Heart right ventricle (tissue), 16 donors: ENCODE data around the gene ZNF423. TPM values are rescaled to one million over a fixed set of nuclear protein-coding genes. Genes with fewer than 3 reads are reported as not detected.

Source experiments
- ATAC-seq, 8 donors: fragments of 200-7000 bp; cut with Tn5 transposase; one replicate each; pipeline ENCODE4 v1.9.1; 2020; ENCODE audit warnings: mild to moderate bottlenecking in 8 of 8, moderate library complexity in 8 of 8, moderate number of reproducible peaks in 1 of 8
- DNase-seq, 2 donors: peaks; one replicate each; pipeline ENCODE4 v3.0.0-alpha.2; 2020
- H3K27ac ChIP-seq, 10 donors: fragments of 200-600 bp; sonication (generic) in 2 of 10; one replicate each; pipeline versions ENCODE4 v1.5.0 to v1.8.0; 2020 to 2022; ENCODE audit warnings: mild to moderate bottlenecking in 3 of 10
- H3K27me3 ChIP-seq, 7 donors: fragments of 200-600 bp; one replicate each; pipeline ENCODE4 v1.8.0; 2021 to 2022; ENCODE audit warnings: mild to moderate bottlenecking in 2 of 7
- H3K36me3 ChIP-seq, 9 donors: fragments of 200-600 bp; sonication (generic) in 1 of 9; one replicate each; pipeline versions ENCODE4 v1.5.0 to v1.8.0; 2020 to 2022; ENCODE audit warnings: mild to moderate bottlenecking in 2 of 9
- H3K4me1 ChIP-seq, 9 donors: fragments of 200-600 bp; sonication (generic) in 1 of 9; one replicate each; pipeline versions ENCODE4 v1.5.0 to v1.8.0; 2020 to 2022; ENCODE audit warnings: mild to moderate bottlenecking in 4 of 9
- H3K4me3 ChIP-seq, 10 donors: fragments of 200-600 bp; sonication (generic) in 2 of 10; one replicate each; pipeline versions ENCODE4 v1.5.0 to v1.8.0; 2020 to 2022; ENCODE audit warnings: mild to moderate bottlenecking in 7 of 10, moderate library complexity in 2 of 10
- H3K9me3 ChIP-seq, 11 donors: fragments of 200-600 bp in 10 of 11; sonication (generic) in 2 of 11; one replicate each; pipeline versions ENCODE4 v1.5.0 to v1.8.0; 2013 to 2022; ENCODE audit warnings: mild to moderate bottlenecking in 2 of 11, control low read depth in 1 of 11, moderate library complexity in 1 of 11
- CTCF ChIP-seq, 9 donors: fragments of 200-600 bp; sonication (generic) in 2 of 9; IDR thresholded peaks; one replicate each; pipeline versions ENCODE4 v1.5.0 to v1.8.0; 2021 to 2022; ENCODE audit warnings: antibody characterized with exemption in 9 of 9, mild to moderate bottlenecking in 5 of 9, moderate library complexity in 1 of 9
- WGBS, 2 donors: extraction: QIAGEN DNeasy Blood & Tissue Kit; methylation state at CpG; one replicate each; pipeline ENCODE4 v1.1.7; 2013; ENCODE audit warnings: inconsistent platforms in 1 of 2; 5-methylcytosine and 5-hydroxymethylcytosine counted together
- intact Hi-C, 10 donors: fragments of 100-400 bp; cut with DNase I; formaldehyde crosslinking; loops; one replicate each; pipeline versions ENCODE4 v1.11.1 to v1.14.2; 2022
- polyA plus RNA-seq, 2 donors: library from polyadenylated mRNA; stranded (reverse); fragments of 200-250 nt; gene quantifications; one replicate each; pipeline ENCODE4 v1.2.3, GENCODE V29; 2013
- total RNA-seq, 10 donors: library from RNA; stranded (reverse); fragmentation: NEBNext Ultra II Directional in 3 of 10; extraction: Animal tissue kit (Norgen Biotek cat#: 25700) in 3 of 10; gene quantifications; one replicate each; pipeline versions ENCODE4 v1.2.1 to v1.2.4, GENCODE V29; 2021 to 2023
- donor health status: Arrhythmogenic right ventricular cardiomyopathy.
- donor health status: ischemic (EF 13 %, LVEDD 7.1; RV severe dilation, severe dysfunction).
- donor health status: healthy with polysubstance abuse.
- donor health status: DM: no; HTN: yes; CAD: no.
- donor health status: DM: no; HTN: no; CAD: no.
- donor health status: ischemic (EF 25% LVEDD 6.9; RV normal size, moderate dysfunction).
- donor health status: ischemic (EF 25% LVEDD 5.7; RV mildly dilated, moderate dysfunction).
- donor health status: healthy.
- donor health status: DM: yes; HTN: yes; CAD: no.
- donor health status: Ischemic cardiomyopathy.
- donor health status: ischemic (EF 35%, LVEDD 5.7; RV mildly dilated, moderate dysfunction).
- donor health status: nonischemic (EF 11% LVEDD 7.7; RV severe dilation, severe dysfunction).
- donor health status: DM: yes; HTN: yes; CAD: no.
- donor health status: PGD.
- donor health status: ischemic (EF 29% LVEDD 5.4; RV normal size, mild dysfunction).
- donor health status: nonischemic (EF 23%, LVEDD 6.1; RV moderate dilation, normal function).

The ZNF423 gene
- total and polyA plus RNA-seq, 12 donors, result 2.6 to 10.6 (median 7.0) TPM

GRCh38 chr16:49801290-49801689 is 54.6 kb downstream of the ZNF423 start:
- intact Hi-C loops, result no loop called here
- no peak for TF ChIP-seq CTCF (IDR thresholded peaks at IDR 0.05)

DNA sequence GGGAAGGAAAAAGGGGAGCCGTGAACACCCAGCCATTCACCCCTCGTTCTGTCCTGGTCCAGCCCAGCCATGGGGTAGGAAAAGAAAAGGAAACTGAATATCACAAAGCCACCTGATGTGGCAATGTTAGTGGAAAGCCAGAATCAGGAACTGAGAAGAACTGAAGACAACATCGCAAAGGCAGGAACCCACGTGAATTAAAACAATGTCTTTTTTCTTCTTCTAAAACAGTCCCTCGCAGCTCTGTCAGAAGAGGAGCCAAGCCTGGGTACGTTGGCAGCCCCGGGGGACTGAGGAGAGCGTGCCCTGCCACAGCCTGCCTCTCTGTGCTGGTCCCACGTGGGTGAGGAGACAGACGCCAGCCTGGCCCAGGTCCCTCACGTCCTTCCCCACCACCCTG is 55.0 kb downstream of the ZNF423 start:
- 61 to 69% methylated on average over 11 of the region's 11 CpGs for WGBS, 2 donors
- no peak overlapping the region for H3K27ac ChIP-seq
- no peaks in the 10 kb centered on the region for H3K36me3 ChIP-seq
- DNase-seq (no peak), ATAC-seq (peak in 1 of 8 donors; percentile 17)
- peaks cover 0 to 10% (median 0%) of the 10 kb centered on the region in 9 donors for H3K4me1 ChIP-seq
- no peak overlapping the region for H3K4me3 ChIP-seq
- no peak for TF ChIP-seq CTCF (IDR thresholded peaks at IDR 0.05)
- intact Hi-C loops, result no loop called here
- peaks cover 0 to 5% (median 0%) of the 10 kb centered on the region in 7 donors for H3K27me3 ChIP-seq
- H3K9me3 ChIP-seq, result no peaks in the 10 kb centered on the region

More at GRCh38 chr16:49801290-49801689, 54.6 kb downstream of the ZNF423 start:
- H3K4me1 ChIP-seq, result peaks cover 0 to 10% (median 0%) of the 10 kb centered on the region in 9 donors
- DNase-seq, result no peak
- no peak overlapping the region for H3K27ac ChIP-seq
- no peak overlapping the region for H3K4me3 ChIP-seq
- 89 to 93% methylated on average over 4 of the region's 4 CpGs for WGBS, 2 donors
- no peaks in the 10 kb centered on the region for H3K9me3 ChIP-seq
- no peaks in the 10 kb centered on the region for H3K36me3 ChIP-seq
- H3K27me3 ChIP-seq, result peaks cover 0 to 5% (median 0%) of the 10 kb centered on the region in 7 donors
- ATAC-seq, result no peak

GRCh38 chr16:49800441-49800840 is 55.5 kb downstream of the ZNF423 start:
- DNase-seq, result no peak
- Histone ChIP-seq H3K4me3 (no peak overlapping the region), H3K36me3 (no peaks in the 10 kb centered on the region), H3K9me3 (no peaks in the 10 kb centered on the region), H3K27me3 (peaks cover 0 to 5% (median 0%) of the 10 kb centered on the region in 7 donors), H3K4me1 (peaks cover 0 to 10% (median 0%) of the 10 kb centered on the region in 9 donors), H3K27ac (no peak overlapping the region)
- intact Hi-C loops, result no loop called here
- peak in 1 of 8 donors; percentile 33 for ATAC-seq
- 84 to 86% methylated on average over 5 of the region's 5 CpGs for WGBS, 2 donors
- TF ChIP-seq CTCF (IDR thresholded peaks at IDR 0.05), result no peak

GRCh38 chr16:49799172-49799571 is 56.7 kb downstream of the ZNF423 start:
- Histone ChIP-seq H3K4me1 (peaks cover 0 to 10% (median 0%) of the 10 kb centered on the region in 9 donors), H3K36me3 (no peaks in the 10 kb centered on the region), H3K27ac (no peak overlapping the region), H3K9me3 (no peaks in the 10 kb centered on the region), H3K27me3 (peaks cover 0 to 8% (median 0%) of the 10 kb centered on the region in 7 donors), H3K4me3 (no peak overlapping the region)
- TF ChIP-seq CTCF (IDR thresholded peaks at IDR 0.05), result no peak
- intact Hi-C loops, result no loop called here
- no peak for ATAC-seq
- WGBS, 2 donors, result 37 to 67% methylated on average over 4 of the region's 4 CpGs
- no peak for DNase-seq
